GM12874 (cell line): ENCODE results near the gene ANKRD11.

Source experiments
- CTCF ChIP-seq: IDR thresholded peaks from 2 replicates; pipeline ENCODE4 v1.5.1; 2011; ENCODE audit warnings: low read depth, mild to moderate bottlenecking, control low read depth, low read length, moderate library complexity; ENCODE audit not compliant: insufficient read depth

The ANKRD11 gene

GRCh38 chr16:89269805-89270665 is 220.3 kb downstream of the ANKRD11 start:
- TF ChIP-seq CTCF, result no peak

- TF ChIP-seq CTCF, result no peak
Measured at GRCh38 chr16:89268987-89269735, 221.2 kb downstream of the ANKRD11 start.

- TF ChIP-seq CTCF, result no peak
Measured at GRCh38 chr16:89268585-89268984, 221.8 kb downstream of the ANKRD11 start.

GRCh38 chr16:89266521-89267134 is 223.7 kb downstream of the ANKRD11 start:
- TF ChIP-seq CTCF, result no peak

GRCh38 chr16:89265647-89266046 is 224.7 kb downstream of the ANKRD11 start:
- TF ChIP-seq CTCF, result no peak

- TF ChIP-seq CTCF, result no peak
Measured at GRCh38 chr16:89264800-89265550, 225.4 kb downstream of the ANKRD11 start.
